ENCODE measurements around the gene FIBCD1.
"Not testable (repeated sequence)": the region's sequence is repeated elsewhere in the genome, so short reads cannot be mapped to it uniquely, and the experiment has no call there.

FIBCD1 gene

DNA sequence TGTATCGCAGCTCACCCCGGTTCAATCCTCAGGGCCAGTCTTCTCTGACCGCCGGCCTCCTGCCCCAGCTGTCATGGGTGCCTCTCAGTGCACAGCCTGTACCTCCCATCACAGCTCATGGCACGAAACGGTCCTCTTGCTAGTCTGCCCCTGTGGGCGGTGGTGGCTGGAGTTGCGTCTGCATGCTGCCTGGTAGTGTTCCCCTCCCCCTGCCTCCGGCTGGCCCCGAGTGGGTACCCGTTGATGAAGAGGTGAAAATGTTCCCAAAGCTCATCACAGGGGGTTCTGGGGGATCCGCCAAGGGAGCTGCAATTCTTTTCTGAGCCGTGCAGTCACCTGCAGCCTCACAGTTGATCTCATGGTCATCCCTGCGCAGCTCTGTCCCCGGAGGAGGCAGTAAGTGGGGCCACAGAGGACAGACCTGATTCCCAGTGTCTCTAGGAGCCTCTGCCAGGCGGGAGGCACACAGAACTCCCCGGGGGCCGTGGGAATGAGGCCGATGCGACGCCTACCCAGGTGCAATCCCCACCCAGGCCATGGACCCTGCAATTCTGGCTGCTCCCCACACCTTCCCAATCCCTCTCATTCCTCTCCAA lies 34.7 kb upstream of the FIBCD1 start:
- DNase-seq = no peak

DNA sequence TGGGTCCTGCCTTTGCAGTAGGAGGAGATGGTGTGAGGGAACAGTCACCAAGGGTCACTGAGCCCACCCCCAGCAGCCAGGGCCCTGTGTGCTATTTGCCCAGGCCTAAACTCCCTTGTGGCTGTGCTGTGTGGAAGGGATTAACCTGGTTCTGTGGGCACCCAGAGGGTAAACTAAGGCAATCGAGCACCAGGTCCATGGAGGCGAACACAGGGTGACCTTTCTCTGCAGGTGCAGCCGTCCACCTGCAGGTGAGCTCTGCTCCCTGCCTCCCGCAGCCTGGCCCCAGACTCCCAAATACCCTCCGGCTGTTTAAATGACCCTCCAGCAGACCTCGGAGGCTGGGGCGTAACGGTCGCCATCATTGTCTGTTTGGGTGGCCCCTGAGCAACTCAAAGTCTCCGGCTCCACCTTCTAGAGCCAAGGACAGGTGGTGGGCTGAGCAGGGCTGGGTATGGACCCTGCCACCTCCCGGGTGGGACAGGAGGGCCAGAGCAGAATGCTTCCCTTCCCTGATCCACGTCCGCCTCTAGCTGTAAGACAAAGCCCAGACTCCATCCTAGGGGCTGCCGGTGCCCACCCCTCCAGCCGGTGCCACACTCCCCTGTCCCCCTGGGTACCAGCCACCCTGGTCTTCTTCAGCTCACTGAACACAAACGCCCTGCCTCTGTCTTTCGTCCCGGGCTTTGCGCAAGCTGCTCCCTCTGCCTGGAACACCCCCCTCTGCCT lies 34.1 kb upstream of the FIBCD1 start:
- DNase-seq = no peak

DNA sequence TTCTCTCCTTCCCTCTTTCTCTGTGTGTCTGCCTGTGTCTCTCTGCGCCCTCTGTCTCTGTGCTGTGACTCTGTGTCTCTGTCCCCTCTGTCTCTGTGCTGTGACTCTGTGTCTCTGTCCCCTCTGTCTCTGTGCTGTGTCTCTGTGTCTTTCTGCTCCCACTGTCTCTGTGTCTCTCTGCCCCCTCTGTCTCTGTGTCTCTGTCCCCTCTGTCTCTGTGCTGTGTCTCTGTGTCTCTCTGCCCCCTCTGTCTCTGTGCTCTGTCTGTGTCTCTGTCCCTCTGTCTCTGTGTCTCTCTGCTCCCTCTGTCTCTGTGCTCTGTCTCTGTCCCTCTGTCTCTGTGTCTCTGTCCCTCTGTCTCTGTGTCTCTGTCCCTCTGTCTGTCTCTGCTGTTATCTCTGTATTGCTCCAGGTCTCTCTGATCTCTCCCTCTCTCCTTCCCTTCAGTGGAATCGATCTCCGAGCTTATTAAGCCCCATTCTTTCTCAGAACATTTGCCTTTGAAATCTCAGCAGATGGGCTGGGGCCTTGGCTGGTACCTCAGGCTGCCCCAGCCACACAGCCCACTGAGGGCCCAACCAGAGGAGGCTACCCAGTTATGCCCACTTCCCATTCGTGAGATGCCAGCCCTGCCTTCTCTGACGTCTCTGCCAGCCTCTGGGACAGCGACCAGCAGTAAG lies 33.4 kb upstream of the FIBCD1 start:
- DNase-seq = no peak

DNA sequence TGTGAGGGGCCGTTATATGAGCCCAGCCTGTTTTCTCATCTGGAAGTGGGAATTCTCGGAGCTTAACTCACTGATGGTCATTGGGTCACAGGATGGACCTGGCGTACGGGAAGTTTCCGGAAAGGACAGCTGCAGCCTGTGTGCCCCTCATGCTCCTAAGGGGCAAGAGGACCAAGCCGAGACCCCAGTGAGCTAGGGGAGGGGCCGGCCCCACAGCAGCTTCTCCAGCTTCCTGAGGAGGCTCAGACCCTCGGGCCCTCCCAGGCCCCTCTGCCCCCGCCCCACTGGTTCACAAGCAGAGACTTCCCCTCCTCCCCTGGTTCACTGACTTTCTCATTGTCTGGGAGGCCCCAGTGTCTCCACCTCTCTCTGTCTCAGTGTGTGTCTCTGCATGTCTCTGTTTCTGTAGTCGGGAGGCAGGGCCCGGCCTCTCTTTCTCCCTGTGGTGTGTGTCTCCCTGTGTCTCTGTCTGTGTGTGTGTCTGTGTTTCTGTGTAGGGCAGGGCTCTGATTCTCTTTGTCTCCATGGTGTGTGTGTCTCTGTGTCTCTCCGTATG lies 32.3 kb upstream of the FIBCD1 start:
- DNase-seq = no peak

DNA sequence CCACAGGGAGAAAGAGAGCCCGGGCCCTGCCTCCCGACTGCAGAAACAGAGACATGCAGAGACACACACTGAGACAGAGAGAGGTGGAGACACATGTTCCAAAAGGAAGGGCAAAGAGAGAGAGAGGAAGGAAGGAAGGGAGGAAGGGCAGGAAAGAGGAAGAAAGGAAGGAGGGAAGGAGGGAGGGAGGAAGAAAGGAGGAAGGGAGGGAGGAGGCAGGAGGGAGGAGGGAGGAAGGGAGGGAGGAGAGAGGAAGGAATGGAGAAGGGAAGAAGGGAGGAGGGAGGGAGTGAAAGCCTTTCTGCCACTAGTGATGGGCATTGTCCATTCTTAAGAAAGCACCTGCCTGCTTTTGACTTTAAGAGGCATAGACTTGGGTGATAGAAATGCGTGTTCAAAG lies 31.8 kb upstream of the FIBCD1 start:
- no peak for DNase-seq

- no peak for DNase-seq
These were observed 31.0 kb upstream of the FIBCD1 start for GRCh38 chr9:130970052-130970451.

- DNase-seq = no peak
These were observed 26.6 kb upstream of the FIBCD1 start for GRCh38 chr9:130965680-130966079.

- no peak for DNase-seq
These were observed 24.9 kb upstream of the FIBCD1 start for GRCh38 chr9:130963916-130964315.

GRCh38 chr9:130963337-130963908 lies 24.4 kb upstream of the FIBCD1 start:
- no peak for DNase-seq

- no peak for DNase-seq
These were observed 23.6 kb upstream of the FIBCD1 start for GRCh38 chr9:130962418-130963316.

DNA sequence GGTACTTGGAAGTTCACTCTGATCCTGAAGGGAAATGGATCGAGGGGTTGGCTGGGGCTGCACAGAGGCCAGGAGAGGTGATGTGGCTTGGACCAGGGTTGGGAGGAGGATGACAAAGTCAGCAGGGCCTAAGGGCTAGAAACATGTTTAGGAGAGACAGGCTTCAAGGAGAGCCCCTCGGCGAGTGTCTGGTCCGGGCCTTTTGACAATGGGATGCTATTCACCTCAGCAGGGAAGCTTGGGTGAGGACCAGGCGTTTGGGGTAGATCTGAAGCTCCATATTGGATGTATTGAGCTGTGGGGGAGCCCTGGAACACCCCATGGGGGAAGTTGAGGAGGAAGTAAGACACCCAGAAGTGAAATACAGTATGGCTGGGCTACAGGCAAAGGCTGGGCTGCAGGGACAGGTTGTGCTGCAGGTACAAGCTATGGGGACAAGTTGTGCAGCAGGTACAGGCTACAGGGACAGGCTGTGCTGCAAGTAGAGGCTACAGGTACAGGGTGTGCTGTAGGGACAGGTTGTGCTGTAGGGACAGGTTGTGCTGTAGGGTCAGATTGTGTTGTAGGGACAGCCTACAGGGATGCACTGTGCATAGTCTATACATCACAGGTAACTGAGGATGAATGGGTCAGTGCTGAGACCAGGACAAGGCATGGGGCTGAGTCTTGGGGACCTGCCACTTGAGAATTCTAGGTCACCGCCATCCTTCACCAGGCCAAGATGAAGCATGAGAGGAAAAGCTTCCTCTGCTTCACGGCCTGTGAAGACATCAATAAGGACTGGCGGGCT lies 22.7 kb upstream of the FIBCD1 start:
- DNase-seq = no peak

DNA sequence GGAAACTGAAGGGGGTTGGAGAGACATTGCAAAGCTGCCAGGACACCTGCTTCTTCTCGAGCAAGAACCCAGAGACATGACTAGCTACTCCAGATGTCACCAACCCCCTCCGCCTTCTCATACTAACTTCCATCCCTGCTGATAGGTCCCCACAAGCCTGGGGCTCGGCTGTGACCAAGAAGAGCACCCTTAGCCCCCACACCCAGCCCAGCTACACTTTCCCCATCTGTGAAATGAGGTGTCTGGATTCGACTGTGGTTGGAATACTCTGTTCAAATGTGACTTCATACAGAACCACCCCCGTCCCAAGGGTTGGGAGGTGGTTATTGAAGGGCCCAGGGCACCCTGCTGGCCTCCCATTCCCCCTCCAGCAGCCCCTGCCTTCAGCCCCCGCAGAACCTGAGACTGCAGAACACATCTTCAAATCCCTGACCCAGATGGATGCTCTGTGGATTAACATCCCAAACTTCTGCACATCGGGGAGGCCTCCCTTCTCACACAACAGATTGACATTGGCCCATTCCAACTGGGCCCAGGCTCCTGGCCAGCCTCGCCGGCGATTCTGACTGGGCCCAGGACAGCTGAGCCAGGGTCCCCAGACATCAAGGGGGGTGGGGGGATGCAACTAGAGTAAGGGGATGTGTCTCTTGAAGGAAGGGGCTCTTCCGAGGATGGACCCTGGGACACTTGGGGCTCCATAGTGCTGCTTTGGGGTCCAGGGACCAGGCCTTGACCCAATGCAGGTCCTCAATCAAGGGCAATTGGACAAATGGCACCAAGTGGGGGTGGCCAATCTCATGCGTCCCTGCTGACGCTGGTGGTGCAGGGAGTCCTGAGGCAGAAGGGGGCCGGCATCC lies 21.7 kb upstream of the FIBCD1 start:
- DNase-seq = no peak

GRCh38 chr9:130959809-130960334 lies 20.8 kb upstream of the FIBCD1 start:
- no peak for DNase-seq

GRCh38 chr9:130958564-130958963 lies 19.5 kb upstream of the FIBCD1 start:
- not testable (repeated sequence) for DNase-seq

- no peak for DNase-seq
These were observed 18.6 kb upstream of the FIBCD1 start for GRCh38 chr9:130957451-130958203.

DNA sequence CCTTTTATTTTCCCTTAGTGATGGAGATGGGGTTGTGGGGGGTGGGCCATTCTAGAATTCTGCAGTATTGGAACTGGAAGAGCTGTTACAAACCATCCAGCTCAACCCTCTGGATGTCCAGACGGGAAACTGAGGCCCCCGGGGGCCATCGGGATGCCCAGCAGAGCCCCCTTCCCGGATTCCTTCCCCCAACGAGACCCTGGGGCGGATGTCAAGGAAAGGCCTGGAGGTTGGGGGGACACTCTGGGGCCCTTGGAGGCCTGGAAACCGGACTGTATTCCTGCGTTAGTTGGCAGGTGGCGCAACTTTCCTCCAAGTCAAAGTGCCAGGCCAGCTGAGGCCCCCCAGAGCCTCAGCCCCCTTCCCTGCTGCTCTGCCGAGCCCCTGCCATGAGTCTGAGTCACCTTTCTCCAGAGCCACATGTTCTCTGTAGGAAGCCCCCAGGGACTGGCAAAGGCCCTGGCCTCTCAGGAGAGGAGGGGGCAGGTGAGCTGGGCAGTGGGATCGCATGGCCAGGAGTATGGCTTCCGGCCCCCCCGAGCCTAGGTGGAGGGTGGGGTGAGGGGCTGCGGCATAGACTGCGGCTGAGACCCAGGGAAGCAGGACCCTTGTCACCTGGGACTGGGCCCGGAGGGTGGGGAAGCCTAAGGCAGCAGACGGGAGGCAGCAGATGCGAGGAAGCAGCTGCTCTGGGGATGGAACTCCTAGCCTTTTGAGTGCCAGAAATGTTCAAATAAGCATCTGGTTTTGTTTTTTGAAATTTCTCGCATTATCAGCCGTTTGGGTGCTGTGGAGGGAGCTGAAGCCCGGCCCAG lies 17.8 kb upstream of the FIBCD1 start:
- no peak for DNase-seq

GRCh38 chr9:130955947-130956621 lies 17.0 kb upstream of the FIBCD1 start:
- no peak for DNase-seq

DNA sequence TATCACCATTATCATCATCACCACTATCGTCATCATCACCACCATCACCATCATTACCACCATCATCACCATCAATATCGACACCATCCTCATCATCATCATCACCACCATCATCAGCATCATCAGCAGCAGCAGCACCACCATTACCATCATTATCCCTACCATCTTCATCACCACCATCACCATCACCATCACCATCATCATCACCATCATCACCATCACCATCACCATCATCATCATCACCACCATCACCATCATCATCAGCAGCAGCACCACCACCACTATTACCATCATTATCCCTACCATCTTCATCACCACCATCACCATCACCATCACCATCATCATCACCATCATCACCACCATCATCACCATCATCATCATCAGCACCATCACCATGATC lies 15.9 kb upstream of the FIBCD1 start:
- DNase-seq = not testable (repeated sequence)
